Endometrial microvascular endothelial cells (primary cell): ENCODE measurements around the gene GDF11. TPM values are rescaled to one million over a fixed set of nuclear protein-coding genes. Genes with fewer than 3 reads are reported as not detected.

Source experiments
- in situ Hi-C: cut with HindIII; loops from 2 replicates; pipeline ENCODE4 v1.10.0; 2017; ENCODE audit warnings: low sequenced_read_pairs, low pct_unique_long_range_greater_than_20kb; ENCODE audit errors: inconsistent ontology term
- total RNA-seq: library from RNA; depleted of rRNA; stranded (reverse); fragments of >200 nt; gene quantifications from one replicate; pipeline ENCODE4 v1.2.3, GENCODE V29; 2015; ENCODE audit errors: inconsistent ontology term

GDF11 gene
- total RNA-seq: 5.5 TPM

DNA sequence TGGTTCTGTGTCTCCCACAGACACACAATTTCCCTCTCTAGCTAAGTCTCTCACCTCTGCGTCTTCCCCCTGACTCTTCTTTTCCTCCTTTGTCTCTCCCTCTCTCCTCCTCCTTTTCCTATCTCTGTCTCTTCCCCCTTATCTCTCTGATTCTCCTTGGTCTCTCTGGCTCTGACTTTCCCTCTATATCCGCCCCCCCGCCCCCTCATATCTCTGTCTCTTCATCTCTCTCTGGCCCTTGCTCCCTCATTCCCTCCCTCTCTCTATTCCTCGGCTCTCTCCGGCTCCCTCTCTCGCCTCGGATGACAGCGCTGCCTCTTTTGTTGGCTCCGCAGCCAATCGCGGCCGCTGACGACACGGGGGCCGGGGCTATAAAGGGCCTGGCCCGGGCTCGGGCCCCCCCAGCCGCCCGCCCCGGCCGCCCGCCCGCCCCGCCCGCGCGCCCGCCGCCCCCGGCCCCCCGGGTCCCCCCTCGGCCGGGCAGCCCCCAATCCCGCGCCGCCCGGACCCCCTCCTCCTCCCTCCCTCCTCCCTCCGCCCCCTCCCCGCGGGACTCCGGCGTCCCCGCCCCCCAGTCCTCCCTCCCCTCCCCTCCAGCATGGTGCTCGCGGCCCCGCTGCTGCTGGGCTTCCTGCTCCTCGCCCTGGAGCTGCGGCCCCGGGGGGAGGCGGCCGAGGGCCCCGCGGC lies at the start of gene GDF11:
Gene GDF11, plus strand, starts transcription at position 404 of the 687 bp plus-strand sequence. Its CDS starts 195 bp downstream, at position 599.
- in situ Hi-C loops: no loop called here

DNA sequence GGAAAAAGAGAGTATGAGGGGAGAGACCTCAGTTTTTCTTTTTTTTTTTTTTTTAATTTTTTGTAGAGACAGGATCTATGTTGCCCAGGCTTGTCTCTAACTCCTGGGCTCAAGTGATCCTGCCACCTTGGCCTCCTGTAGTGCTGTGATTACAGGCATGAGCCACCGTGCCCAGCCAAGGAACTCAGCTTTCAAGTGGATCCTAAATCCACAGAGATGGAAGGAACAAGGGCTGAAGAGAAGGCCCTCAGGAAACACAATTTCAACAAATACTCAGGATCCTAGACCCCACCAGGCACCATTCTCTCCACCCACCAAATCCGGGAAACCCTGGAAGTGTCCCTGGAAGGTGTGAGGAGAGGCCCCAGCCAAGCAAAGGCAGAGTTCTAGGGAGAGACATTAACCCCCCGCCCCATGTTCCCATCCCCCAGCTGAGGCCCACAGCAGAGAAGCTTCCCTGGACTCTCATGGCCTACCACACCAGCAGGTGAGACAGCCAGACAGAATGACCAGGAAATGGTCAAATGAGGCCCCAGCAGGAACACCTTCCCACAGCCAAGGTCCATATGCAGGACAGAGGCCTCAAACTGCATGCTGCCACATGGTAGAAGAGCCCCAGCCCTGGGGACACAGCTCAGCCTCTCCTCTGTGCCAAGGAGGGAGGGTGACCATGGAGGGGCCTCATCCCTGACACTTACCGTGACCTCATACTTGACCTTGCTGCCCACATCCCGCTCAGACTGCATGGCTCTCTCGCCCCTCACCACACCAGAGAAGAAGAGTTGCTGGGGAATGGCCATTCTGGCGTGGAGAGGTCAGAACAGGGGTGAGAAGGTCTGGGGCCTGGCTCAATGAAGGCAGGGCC lies 49.4 kb upstream of the GDF11 start:
- in situ Hi-C loops: no loop called here

DNA sequence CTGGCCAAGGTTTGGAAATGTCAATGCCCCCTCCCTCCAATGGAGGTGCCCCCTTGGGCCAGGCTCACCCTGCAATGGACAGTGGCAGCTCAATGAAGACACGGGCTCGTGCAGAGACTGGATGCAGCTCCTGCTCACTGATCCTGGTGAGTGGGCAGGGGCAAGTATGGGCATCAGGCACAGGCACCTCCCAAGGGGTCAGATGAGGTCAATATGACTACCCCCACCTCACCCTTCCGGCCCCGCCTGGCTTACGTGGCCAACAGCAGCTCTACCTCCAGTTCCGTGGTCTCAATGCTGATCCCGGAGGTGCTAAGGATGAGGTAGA lies 48.8 kb upstream of the GDF11 start:
- in situ Hi-C loops: no loop called here

DNA sequence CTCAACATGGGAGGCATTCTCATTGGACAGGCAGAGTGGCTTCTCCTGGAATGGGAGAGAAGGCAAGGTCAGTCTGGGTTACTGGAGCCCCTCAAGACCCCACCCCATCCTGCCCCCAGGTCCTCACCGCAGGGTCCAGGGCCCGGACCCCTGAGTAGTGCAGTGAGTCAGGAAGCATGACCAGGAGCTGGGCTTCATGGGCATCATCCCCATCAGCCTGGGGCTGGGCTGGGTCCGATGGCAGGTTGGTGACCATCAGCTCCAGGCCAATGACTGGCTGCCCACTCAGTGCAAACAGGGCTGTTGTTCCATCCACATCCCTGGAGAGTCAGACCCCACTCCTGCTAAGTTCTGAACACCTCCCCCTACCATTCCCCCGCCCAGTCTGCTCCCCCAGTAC lies 48.3 kb upstream of the GDF11 start:
- in situ Hi-C loops: no loop called here

DNA sequence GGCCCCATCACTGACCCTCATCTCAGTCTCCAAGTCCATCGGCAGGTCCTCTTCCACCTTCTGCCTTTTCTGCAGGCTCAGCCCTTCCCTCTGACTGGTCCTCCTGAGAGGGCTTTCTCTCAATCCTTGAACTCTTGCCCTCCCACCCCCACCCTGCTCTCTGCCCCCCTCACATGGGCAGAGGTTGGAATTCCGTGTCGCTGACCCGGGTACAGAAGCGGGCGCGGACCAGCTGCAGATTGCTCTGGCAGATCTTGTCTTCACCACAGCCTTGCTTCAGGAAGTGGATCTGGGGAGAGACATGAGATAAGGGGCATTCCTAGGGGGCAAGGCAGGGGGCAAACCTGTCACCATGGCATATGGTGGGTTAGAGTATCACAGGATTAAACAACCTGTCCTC lies 47.6 kb upstream of the GDF11 start:
- in situ Hi-C loops: no loop called here

DNA sequence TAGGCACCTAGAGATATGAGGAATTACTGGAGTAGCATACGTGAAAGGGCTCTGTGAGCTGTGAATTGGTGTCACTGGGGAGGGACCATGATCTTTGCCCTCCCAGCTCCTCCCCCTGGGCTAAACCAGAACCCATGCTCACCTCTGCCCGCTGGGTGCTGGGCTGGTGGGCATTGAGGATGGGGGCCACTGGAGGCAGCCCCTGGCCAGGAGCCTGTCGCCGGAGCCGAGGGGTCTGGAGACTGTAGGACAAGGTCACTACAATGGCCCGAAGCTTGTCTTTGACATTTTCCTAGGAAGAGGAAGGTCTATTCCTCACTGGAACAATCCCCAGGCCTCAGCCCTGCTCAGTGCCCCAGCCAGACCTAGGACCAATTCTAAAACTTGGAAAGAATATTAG lies 46.8 kb upstream of the GDF11 start:
- in situ Hi-C loops: no loop called here

DNA sequence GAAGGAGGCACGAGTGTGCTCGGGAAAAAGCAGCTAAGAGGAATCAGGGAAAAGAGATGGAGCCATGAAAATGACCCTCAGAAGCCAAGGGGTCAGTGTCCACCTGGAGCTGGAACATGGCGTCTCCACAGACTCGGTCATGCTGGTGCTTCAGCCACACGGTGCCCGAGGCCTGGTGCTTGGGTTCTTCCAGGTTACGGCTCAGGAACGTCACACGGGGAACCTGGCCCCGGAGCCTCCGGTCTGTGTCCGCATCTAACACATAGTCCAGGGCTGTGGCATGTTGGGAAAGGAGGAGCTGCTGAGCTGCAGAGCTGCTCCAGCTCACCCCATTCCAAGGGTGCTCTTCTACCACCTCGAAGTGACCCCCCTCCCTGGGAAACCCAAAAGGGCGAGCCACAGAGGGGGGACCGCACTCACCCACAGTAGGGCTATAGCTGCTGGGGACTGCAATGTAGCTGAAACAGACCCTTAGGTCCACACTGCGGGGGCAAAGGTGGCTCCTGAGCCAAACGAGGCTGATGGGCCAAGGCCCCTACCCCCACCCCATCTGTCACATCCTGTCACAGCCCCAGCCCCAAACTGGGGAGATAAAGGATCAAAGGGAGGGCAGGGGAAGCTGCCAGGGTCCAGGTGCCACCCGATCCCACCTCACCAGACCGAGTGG lies 46.0 kb upstream of the GDF11 start:
- in situ Hi-C loops: no loop called here

DNA sequence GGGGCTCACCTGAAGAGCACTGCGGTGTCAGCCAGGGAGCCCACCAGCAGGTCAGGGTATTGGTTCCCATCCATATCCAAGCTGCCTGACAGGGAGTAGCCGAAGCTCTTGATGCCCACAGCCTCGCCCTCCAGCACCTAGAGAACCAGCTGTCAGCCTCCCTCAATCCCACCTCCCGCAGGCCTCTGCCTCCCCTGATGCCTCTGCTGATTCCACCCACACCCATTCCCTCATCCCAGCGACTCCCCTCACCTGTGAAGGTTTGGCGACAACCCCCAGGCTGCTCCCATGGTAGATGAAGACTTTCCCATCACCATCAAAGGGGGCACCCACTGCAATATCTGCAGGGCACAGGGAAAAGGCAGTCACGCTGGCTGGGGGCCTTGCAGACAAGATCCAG lies 45.2 kb upstream of the GDF11 start:
- in situ Hi-C loops: no loop called here

DNA sequence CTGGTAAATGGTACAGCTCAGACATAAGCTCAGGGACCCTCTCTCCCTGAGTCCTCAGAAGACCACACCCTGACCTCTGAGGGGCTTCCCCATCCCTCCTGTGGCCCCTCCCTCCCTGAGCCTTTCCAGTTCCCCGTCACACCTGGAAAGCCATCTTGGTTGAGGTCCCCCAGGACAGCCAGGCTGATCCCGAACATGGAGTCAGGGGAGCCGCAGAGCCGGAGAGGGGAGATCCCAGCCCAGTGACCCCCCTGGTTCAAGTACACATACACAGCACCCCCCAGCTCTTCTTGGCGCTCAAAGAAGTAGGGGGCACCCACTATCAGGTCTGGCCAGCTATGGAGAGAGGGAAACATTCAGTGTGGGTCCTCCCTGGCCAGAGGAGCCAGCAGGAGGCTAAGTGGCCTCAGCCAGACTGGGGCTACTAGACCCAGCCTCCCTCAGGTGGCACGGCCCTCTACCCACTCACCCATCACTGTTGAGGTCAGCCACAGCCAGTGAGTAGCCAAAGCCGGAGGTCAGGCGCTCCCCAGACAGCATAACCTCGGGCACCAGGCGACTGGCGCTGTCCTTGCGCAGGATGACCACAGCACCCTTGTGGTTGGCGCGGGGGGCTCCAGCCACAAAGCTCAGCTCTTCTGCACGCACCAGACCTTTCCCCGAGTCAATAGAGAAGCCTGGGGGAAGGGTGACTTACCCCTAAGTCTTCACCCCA lies 44.5 kb upstream of the GDF11 start:
- in situ Hi-C loops: no loop called here

DNA sequence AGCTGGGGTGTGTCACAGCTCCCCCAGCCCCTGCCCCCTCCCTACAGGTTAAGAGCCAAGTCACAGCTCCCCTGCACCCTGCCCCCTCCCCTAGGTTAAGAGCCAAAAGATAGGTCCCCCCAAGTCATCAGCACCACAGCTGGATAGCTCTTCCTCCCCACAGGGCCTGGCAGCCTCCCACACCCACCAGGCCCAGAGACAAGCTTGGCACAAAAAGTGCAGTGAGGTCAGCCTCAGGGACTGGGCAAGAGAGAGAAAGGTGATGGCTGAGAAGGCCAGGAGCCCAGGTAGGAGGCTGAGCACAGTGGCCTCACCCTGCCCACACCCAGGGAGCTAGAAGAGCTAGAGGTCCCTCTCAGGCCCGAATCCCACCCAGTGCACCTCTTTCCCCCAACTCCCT lies 44.0 kb upstream of the GDF11 start:
- in situ Hi-C loops: no loop called here

DNA sequence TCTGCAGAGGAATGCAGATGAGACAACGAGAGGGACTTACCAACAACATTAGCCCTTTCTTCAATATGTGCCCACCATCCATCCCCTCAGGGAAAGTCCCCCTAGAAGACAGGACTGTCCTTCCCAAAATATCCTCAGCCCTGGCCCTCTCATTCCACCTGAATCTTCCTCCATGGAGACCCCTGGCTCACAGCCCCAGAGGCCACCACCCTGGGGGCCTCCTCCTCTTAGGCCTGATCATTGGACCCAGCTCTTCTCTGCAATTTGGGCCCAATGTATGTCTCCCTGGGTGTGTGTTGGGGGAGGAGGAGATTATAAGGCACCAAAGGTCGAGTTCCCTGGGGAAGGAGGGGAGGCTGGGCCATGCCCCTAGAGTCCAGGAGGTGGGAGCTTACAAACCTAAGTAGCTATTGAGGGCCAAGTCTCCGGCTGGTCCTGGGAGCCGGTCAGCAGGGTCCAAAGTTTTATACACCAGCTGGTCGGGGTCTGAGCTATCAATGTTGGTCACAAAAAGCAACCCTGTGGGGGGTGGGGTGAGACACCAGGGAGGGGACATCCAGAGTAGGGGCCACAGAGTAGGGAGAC lies 43.4 kb upstream of the GDF11 start:
- in situ Hi-C loops: no loop called here

DNA sequence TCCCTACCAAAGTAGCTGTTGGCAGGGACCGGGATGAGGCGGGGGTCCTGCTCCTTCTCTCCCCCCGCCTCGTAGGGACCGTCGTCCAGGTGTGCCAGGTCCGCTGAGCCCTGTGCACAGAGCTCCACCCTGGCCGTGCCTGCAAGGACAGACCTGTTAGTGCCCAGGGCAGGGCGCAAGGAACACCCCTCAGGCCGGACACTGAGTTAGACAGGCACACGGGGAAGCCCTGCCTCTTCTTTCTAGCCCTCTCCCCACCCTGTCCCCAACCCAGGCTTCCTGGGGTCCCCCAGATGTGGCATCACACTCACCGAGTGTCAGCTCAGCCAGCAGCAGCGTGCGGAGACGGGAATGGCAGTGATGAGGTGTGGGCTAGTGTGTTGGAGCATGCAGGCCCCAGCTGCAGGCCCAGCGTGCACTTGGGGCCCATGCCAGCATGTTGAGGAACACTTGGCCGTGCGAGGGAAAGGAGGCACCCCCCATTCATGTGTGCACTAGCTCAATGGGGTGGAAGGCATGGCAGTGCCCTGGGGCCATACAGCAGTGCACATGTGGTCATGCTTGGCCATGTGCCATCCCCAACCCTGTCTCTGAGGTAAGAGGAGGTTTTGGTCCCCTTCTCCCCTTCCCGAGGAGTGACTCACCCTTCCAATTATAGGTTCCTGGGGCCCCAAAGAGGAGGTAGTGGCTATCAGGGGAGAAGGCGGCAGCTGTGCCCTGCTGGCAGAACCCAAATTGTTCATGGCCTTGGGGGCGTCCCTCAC lies 42.5 kb upstream of the GDF11 start:
- in situ Hi-C loops: no loop called here

DNA sequence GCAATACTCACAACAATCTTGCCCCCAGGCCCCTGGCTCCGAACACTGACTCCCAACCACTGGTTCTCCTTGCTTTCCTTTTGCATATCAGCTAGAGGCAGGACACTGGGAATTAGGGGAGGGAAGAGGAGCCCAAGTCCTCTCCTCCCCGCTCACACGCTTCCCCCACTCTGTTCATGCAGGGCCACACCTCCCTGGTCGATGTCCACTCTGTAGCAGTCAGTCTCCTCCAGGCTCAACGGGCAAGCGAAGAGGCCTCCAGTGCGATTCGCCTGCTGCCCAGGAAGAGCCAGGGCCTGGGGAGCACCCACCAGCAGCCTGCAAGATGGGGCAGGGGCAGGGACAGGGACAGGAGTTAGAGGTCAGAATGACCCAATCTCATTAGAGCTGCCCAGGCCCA lies 40.1 kb upstream of the GDF11 start:
- in situ Hi-C loops: no loop called here

DNA sequence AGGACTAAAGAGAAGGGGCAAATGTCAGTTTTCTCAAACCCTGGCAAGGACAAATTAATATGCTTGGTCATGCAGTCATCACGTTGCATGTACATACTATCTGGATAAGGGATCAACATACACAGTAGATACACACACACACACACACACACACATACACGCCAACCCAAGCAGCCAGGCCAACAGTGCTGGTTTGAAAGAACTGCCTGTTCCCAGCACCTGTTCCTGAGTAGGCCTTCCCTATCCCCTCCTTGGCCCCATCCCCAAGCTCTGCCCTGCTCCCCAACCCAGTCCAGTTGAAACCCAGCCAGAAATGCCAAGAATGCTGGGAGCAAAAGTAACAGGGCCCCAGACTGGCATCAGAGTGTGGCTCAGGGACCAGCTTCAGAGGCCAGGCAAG lies 39.6 kb upstream of the GDF11 start:
- in situ Hi-C loops: no loop called here

DNA sequence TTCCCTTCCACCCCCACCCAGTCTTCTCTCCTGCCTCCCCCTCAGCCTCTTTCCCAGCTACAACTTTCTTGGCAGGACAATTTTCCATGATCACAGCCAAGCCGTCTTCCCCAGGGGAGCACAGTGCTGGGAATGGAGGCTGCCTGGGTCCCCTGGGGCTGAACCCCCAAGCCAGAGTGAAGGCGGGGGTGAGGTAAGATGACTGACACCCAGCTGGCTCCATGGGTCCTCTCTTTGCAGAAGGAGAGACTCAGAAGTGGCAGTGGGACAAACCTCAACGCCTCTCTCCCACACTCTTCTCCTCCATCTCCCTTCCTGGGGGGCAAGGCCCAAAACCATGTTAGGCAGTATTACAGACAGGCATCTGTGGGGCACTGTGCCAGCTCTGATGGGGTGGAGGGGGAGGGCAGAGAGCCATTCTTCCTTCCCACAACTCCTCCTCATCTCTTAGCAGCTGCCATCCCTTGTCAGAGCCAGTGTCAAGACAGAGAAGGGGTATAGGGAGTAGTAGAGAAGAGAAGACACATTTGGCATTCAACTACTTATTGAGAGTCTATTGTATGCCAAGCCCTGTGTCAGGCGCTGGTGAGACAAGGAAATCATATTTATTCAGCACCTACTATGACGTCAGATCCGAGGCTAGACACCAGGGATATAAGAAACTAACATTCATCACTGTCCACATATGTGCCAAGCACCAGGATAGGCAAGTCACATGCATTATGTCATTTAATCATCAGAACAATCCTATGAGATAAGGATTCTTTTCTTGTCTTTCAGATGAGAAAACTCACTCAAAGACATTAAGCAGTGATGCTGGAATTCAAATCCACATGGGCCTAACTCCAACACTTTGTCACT lies 38.8 kb upstream of the GDF11 start:
- in situ Hi-C loops: no loop called here

DNA sequence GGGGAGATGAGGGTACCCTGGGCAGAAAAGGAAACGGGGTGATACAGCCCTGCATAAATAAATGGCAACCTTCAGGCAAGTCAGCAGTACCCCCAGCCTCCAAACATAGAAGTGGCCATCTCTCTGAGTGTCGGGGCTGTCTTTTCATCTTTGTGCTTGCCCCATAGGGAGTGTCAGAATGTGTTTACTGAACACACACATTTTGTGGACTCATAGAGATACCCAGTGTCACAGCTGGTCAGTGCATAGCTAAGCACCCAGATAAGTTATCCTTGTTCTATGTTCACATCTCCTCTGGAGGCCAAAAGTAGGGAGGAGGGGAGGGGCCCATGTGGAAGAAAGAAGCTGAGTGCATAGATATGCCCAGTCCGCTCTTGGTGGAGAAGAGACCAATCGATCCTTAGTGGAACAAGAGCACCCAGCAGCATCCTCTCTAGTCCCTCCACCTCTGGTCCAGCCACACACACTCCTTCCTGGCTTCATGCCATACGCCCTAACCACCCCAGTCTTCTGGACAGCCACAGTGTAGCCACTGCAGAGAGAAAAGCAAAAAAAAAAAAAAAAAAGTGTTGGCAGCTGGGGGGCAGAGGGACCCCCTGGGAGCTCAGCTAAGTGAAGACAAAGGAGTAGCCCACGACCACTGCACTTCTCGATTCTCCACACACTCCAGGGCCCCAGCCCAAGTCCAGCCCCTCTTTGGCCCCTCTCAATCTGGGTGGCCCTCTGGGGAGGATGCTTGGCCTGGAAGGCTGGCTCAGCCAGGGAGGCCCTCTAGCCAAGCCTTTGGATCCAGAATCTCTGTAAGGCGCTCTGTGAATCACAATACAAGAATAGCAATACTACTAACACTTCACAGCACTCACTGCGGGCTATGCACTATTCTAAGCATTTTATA lies 37.9 kb upstream of the GDF11 start:
- in situ Hi-C loops: no loop called here
